RPMI7951 (cell line): ENCODE measurements around the gene CLECL1. TPM values are rescaled to one million over a fixed set of nuclear protein-coding genes. Genes with fewer than 3 reads are reported as not detected.
"Not testable (repeated sequence)": the region's sequence is repeated elsewhere in the genome, so short reads cannot be mapped to it uniquely, and the experiment has no call there.

Source experiments
- DNase-seq: peaks from one replicate; pipeline ENCODE4 v3.0.0-alpha.2; 2012; ENCODE audit warnings: low read depth
- total RNA-seq: library from RNA; depleted of rRNA; stranded (reverse); fragments of >200 nt; shearing (Covaris generic); gene quantifications from 2 replicates; pipeline ENCODE4 v1.2.3, GENCODE V29; 2014

Gene CLECL1
- total RNA-seq, 1 experiment from 2014 or later = not detected

DNA sequence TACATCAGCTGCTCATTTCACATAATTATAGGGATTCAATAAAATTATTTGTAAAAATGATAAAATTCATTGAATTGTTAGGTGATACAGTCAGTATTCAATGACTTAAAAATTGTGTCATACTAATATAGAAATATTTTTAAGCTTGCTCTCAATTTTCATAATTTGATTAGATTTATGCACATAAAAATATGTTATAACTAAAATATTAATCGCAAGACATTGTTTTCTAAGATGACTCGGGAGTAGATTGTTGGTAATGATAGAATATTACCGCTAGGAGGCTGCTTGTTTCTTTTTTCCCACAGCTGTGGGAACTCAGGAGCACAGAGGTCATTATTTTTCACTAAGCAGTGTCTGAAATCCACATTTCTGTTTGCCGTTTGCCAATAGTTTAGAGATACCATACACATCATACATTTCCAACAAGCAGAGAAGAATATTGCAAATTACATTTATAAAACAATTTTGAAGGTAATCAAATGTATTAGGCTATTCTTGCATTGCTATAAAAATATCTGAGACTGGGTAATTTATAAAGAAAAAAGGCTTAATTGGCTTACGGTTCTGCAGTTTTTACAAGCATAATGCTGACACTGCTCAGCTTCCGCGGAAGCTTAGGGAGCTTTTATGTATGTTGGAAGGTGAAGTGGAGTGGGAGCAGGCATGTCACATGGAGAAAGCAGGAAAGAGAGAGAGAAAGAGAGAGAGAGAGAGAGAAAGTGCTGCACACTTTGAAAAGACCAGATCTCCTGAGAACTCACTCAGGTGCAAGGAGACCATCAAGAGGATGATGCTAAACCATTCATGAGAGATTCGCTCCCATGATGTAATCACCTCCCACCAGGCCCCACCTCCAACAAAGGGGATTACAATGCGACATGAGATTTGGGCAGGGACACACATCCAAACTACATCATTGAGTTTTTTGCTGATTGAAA lies 18.6 kb upstream of the CLECL1 start:
- peak; percentile 10 for DNase-seq

DNA sequence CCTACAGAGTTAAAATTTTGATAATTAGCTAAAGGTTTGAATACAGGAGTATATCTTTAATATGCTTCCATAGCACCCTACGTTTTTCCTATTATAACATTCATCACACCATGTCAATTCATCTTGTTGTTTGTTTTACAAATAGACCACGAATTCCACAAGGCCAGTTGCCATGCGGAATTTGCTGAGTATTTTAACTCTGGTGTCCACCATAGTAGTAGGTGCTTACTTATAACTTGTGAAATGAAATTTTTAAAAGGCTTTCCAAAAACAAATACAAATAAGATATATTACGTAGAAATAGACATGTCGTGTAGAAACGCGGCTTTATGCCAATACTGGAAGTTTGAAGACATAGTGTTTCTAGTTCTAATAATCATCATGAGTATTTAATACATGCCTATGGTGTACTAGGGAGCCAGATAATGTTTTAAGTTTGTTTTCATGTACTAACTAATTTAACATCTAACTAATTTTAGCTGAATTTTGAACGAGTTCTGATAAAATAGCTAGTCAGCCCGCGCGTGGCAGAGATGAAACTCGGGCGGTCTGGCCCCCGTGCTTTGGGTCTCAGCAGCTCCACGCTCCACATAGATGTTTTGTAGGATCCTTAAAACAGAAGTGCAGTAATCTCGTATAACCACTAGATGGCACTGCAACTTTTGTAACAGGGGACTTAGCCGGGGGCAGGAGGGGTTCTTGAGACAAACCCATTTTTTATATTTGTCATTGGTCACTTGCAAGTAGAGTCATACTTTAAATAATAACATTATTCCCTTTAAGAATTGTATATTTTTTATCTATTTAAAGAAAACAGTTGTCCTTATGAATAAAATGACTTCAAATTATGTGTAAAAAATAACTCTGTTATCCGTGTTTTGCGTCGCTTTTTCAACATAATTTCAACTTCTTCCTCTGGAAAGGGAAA lies 17.6 kb upstream of the CLECL1 start:
- peak; percentile 55 for DNase-seq

DNA sequence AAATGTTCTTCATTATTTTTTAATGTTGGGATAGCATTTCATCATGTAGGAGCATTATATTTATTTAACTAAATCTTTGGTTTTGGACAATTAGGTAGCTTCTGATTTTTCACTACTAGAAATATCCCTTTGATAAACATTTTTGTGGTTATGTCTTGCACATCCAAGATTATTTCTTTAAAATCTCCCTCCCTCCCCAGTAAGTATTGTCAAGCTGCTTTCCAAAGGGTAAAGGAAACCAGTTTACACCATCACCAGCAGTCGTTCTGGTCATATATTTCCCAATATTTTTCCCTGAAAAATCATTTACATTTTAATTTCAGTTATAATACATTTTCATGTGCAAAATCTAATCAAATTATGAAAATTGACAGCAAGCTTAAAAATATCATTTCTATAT lies 16.7 kb upstream of the CLECL1 start:
- no peak for DNase-seq

DNA sequence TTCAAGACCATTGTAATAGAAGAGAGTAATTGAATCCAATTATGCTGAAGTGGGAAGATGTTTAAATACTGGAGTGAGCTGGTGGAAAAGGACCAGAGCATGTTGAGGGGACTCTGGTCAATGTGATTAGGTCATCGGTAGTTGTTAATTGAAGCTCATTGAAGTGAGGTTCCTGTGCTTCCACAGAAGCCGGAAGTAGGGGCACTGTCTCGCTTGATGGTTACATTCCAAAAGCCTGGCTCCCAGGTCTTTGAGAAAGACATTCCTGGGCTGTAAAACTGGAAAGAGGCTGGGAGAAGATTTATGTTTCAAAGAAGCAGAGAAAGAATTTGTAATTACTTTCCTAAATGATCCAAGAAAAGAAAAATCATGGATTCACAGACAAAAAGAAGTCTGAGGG lies 12.3 kb upstream of the CLECL1 start:
- no peak for DNase-seq

DNA sequence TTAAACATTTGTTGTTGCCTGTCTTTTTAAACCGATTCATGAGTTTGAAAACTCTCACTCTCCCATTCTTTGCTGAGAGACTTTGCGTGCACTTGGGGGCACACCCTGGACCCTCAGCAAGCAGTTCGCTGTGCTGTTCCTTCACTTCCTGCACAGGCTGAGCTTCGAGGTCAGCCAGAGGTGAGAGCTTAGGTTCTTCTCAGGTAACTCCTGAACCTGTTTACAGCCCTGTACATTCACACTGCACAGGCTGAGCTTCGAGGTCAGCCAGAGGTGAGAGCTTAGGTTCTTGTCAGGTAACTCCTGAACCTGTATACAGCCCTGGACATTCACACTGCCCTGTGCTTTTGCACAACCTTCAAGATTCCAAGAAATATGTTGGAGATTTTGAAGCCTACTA lies 9.8 kb upstream of the CLECL1 start:
- DNase-seq = no peak

DNA sequence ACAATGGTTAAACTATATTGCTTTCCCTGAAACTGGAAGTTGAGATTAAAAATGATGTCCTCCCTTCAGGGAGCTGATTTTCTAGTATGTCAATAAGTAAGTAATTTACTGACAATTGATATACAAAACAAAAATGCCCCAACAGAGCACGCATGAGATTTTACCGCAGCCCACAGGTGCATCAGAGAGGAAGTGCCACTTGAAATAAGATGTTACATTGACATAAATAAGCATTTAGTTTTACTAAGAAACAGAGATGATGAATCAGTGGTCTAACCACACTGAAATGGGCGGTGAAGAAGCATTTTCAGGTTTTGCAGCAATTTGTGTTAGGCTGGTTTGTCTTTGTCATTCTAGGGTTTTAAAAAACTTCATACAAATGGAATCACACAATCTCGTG lies 8.8 kb upstream of the CLECL1 start:
- no peak for DNase-seq

DNA sequence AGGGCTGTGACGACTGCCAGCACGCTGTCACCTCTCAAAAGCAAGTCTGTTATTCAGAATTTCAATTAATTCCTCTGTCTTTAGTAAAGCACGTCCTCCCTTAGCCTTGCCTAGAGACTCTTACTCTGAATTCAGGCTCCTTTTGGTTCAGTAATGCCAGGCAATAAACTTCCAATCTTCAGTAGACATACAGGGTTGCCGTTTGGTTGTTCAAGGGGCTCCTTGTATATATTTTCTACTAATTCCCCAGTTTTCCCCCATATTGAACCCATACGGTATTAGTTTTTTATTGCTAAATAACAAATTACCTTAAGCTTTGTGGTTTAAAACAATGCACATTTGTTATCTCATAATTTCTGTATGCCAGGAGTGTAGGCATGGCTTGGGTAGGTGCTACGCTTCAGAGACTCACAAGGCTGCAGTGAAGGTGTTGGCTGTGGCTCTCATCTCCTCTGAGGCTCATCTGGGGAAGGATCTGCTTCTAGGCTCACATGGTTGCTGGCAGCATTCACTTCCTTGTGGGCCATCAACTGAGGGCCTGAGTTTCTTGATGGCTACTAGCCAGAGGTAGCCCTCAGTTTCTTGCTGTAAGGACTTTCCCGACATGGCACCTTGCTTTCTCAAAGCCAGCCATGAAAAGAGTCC lies 7.3 kb upstream of the CLECL1 start:
- DNase-seq = no peak

DNA sequence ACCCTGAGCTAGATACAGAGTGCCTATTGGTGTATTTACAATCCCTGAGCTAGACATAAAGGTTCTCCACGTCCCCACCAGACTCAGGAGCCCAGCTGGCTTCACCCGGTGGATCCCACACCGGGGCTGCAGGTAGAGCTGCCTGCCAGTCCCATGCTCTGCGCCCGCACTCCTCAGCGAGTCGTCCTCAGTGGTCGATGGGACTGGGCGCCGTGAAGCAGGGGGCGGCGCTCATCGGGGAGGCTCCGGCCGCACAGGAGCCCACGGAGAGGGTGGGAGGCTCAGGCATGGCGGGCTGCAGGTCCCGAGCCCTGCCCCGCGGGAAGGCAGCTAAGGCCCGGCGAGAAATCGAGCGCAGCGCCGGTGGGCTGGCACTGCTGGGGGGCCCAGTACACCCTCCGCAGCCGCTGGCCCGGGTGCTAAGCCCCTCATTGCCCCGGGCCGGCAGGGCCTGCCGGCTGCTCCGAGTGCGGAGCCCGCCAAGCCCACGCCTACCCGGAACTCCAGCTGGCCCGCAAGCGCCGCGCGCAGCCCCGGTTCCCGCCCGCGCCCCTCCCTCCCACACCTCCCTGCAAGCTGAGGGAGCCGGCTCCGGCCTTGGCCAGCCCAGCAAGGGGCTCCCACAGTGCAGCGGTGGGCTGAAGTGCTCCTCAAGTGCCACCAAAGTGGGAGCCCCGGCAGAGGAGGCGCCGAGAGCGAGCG lies 6.7 kb upstream of the CLECL1 start:
- peak; percentile 13 for DNase-seq

DNA sequence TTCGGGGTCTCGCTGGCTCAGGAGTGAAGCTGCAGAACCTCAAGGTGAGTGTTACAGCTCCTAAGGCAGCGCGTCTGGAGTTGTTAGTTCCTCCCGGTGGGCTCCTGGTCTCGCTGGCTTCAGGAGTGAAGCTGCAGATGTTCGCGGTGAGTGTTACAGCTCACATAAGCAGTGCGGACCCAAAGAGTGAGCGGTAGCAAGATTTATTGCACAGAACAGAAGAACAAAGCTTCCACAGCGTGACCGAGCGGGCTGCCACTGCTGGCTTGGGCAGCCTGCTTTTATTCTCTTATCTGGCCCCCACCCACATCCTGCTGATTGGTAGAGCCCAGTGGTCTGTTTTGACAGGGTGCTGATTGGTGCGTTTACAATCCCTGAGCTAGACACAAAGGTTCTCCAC lies 6.0 kb upstream of the CLECL1 start:
- DNase-seq = not testable (repeated sequence)

DNA sequence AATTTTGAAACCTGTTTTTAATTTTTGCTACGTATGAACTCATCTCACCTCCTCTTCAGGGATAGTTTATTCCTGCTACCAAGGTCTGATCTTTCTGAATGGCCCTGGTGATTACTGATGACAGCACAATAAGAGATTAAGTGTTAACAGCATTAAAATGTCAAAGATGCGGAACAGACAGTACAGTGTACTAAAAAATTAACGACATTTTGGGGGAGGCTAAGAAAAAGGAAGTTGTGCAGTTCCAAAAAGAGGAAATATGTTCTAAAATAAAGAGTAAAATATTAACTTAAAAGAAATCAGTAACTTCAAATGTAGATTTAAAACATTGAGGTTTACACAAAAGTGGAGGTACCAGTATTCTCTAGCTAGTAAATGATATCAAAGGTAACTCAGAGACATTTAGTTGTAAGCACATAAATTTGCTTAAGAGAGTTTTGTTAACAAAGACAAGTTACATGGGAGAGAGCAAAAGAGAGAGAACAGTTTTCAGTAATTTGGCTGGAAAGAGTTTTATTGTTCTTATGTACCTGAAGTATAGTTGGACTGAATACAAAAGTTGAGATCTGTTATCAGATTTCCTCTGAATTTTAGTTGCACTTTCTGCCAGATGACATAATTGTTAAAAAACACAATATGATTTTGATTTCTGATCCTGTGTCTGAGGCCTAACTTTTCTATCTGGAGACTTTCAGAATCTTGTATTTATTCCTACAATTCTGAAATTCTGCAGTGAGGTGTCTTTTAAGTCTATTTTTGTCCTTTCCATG lies 4.2 kb upstream of the CLECL1 start:
- no peak for DNase-seq

DNA sequence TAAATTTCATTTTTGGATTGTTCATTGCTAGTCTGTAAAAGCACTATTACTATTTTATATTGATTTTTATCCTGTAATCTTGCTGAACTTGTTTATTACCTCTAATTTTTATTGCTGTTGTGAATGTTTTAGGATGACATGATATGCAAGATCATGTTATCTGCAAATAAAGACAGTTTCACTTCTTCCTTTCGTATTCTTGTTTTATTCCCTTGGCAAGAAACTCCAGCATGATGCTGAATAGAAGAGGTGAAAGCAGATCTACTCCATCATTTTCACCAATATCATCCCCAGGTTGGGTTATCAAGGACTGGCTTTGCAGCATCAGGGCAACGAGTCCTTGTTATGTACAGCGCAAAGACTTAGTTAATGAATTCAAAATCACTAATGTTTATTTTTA lies 2.7 kb upstream of the CLECL1 start:
- DNase-seq = no peak

DNA sequence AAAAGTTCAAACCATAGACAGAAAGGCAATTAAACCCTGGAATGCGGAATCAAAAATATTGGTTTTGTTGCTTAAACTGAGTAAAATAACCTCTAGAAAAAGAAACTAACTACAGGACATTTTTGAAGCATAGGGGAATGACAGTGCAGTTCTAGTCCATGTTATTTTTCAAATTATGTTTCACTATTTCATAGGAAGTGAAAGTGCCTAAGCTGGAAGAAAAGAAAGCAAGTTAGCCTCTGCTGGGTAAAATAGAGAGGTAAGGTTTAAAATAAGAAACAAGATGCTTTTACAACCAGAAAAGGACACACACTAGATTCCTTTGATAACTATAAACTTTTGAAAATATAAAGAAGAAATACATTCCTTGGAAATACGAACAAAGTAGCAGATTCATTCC lies 1.1 kb downstream of the CLECL1 start:
- DNase-seq = no peak

DNA sequence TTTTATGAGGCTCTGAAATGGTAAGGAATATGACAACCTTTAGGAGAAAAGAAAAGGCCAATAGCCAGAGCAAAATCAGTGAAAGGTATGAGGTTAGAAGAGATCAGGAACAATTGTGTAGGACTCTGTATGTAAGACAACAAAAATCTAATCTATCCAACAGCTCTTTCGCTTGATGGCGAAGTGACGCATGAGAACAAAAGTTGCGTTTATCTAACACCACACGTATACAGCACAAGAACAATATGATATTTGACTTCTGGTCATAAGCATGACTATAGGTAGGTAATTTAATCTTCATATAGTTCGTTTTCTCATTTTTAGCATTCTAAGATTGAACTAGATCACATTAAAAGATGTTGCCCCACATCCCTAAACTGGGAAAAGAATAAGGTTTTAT lies 1.5 kb downstream of the CLECL1 start:
- no peak for DNase-seq

DNA sequence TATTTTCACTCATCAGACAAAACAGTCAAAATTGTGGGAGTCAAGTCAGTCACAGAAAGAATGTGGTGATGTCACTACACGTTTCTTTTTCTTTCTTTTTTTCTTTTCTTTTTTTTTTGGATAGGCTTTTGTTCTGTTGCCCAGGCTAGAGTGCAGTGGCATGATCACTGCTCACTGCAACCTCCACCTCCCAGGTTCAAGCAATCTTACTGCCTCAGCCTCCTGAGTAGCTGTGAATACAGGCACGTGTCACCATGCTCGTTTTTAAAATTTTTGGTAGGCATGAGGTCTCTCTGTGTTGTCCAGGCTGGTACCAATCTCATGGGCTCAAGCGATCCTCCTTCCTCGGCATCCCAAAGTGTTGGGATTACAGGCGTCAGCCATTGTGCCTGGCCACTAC lies 2.3 kb downstream of the CLECL1 start:
- no peak for DNase-seq

DNA sequence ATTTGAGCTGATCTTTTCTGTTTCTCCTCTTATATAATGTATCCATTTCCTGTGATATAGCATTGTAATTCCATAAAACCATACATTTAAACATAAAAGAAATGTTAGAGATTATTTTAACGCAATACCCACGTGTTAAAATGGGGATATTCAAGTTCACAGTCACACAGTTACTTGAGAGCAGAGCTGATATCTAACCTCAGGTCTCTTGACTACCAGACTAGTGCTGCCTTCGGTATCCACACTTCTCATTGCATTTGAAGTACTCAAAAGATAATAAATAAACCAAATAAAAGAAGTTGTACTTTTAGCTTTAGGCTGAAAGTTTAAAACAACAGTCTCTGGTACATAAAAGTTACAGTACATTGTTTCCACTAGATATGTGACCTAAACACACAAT lies 2.9 kb downstream of the CLECL1 start:
- no peak for DNase-seq

DNA sequence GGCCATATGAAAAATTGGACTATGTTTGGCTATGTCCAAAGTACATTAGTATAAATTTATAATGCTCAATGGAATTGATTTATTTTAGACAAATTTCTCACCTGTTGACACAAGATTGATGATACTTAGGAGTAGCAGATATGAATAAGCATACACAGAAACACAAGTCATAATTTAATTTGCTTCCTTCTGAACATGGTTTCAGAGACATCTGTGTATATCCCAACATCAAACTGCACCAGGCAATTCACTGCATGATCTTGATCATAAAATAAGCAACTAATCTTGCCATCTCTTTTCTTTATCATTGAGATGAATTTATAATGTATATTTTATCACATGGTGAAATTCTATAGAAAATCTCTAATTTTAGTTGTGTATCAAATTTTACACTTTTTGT lies 3.8 kb downstream of the CLECL1 start:
- DNase-seq = no peak

DNA sequence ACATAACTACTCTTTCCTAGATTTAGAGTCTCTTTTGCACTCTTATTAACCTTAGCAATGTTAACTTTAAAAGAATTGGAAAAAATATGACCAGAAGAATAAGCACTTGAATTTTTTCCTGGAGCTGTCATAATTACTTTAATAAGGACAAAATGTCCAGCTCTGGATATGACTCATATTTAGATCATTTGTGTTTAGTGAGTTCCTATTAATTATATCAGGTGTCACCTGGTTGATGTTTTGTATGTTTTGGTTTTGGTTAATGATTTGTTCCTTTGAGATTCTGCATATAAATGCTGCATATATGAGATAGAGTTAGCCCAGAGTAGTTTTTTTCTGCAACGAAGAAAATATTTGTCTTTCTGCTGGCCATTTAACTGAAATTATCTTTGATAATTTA lies 5.1 kb downstream of the CLECL1 start:
- DNase-seq = no peak

DNA sequence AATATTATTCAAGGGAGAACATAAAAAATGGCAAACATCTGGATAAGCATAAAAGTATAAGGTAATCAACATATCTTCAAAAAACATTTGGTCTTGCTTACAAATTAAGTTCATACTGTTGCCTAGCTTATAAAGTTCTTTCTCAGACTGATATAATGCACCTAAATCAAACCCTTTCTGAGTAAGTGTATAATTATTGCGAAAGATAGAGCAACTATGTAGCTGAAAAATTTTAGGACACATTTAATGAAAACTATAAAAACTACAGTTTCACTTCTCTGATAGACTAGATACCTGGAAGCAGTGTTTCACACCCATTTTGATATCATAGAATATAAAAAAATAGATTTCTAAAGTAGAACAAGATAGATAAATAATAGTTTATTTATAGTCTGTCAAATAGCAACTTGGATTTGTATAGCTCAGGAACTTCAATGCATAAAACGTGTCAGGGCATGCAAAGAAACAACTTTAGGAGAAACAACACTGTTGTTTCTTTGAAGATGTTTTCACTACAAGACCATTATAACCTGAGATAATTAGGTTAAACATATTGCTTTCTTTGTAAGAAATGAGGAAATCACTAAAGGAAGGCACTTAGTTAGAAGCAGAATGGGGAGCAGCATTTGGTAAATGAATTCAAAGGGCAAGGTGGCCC lies 7.6 kb downstream of the CLECL1 start:
- no peak for DNase-seq

DNA sequence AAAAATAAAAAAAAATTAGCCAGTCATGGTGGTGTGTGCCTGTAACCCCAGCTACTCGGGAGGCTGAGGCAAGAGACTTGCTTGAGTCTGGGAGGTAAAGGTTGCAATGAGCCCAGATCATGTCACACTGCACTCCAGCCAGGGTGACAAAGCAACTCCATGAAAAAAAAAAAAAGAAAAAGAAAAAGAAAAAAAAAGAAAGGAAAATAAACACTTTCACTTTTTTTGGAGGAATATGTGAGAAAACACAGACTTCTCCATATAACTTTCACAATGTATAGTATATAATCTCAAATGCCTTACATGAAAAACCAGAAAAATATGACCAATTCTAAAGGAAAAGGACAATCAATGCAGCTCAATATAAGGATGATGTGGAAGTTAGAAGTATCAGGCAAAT lies 8.9 kb downstream of the CLECL1 start:
- no peak for DNase-seq

DNA sequence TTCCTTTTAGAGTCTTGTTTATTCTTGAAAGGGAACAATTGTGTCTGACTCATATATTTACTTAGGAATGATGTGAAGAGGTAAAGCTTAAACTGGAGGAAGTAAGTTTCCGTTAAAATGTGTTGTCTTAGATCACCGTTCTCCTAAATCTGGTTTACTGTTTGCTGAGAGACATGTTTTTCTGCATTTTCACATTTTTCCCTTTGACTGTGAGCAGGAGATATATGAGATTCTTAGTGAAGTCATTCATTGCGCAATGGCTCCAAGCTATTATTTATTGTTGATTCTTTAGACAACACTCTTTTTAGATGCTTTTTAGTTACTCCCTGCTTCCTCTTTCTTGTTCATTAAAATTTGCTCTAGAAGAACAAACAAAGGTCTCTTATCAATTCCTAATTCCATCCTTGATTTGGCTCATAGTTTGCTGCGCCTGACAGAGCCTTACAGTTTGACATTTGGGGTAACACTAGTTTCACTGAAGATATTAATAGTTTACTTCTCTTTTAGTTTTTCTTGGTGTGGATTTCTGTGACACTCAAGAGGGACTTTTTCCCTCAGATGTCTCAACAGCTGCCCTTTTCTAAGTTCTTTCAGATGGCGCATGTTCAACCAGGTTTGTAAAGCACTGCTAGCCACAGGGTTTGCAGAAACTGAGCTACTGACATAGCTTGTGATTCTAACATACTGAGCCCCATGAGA lies 11.4 kb downstream of the CLECL1 start:
- no peak for DNase-seq
